K562 (cell line): ENCODE measurements around the gene LPIN3.

ENCODE experiments used
- ARHGAP35 ChIP-seq: fragments of 450-650 bp; IDR thresholded peaks from 2 replicates; pipeline ENCODE4 v1.6.1; 2018; ENCODE audit not compliant: partially characterized antibody
- ARNT ChIP-seq, 2 experiments: fragments of 450-650 bp; IDR thresholded peaks; 2 replicates each; pipeline ENCODE4 v1.6.1; 2016; ENCODE audit warnings: mild to moderate bottlenecking in 1 of 2
- EP300 ChIP-seq: IDR thresholded peaks from 2 replicates; pipeline ENCODE4 v1.6.1; 2012; ENCODE audit warnings: low read length, improper control_type of control experiment
- EZH2 ChIP-seq: IDR thresholded peaks from 2 replicates; pipeline ENCODE4 v1.6.1; 2012; ENCODE audit warnings: low read depth, mild to moderate bottlenecking, inconsistent platforms, low read length, borderline replicate concordance
- KDM4B ChIP-seq, 2 experiments: fragments of 450-650 bp in 1 of 2; sonication (generic) in 1 of 2; IDR thresholded peaks; 2 replicates each; pipeline ENCODE4 v1.6.1; 2016 to 2017; ENCODE audit warnings: borderline replicate concordance in 2 of 2, antibody characterized with exemption in 1 of 2, low read depth in 1 of 2, mild to moderate bottlenecking in 1 of 2
- MEF2A ChIP-seq: IDR thresholded peaks from 2 replicates; pipeline ENCODE4 v1.6.1; 2011; ENCODE audit warnings: low read depth, mild to moderate bottlenecking, low read length, moderate library complexity; ENCODE audit not compliant: control insufficient read depth
- POLR2AphosphoS5 ChIP-seq: IDR thresholded peaks from 2 replicates; pipeline ENCODE4 v1.6.1; 2011; ENCODE audit warnings: mild to moderate bottlenecking, low read depth, low read length, moderate library complexity; ENCODE audit not compliant: control insufficient read depth, insufficient read depth
- RFX5 ChIP-seq: IDR thresholded peaks from 2 replicates; pipeline ENCODE4 v1.6.1; 2011; ENCODE audit warnings: low read depth, mild to moderate bottlenecking, improper control_type of control experiment, low read length
- SNIP1 ChIP-seq: fragments of 450-650 bp; IDR thresholded peaks from 2 replicates; pipeline ENCODE4 v1.7.1; 2017; ENCODE audit warnings: low read depth, mild to moderate bottlenecking
- ZNF696 ChIP-seq: fragments of 250-450 bp; sonication (Bioruptor Pico); conservative IDR thresholded peaks from 2 replicates; pipeline ENCODE4 v1.4.0; 2020; ENCODE audit warnings: mild to moderate bottlenecking, moderate library complexity
- TF ChIP-seq, protein P1 (sequence below): sonication (generic); formaldehyde crosslinking; IDR thresholded peaks from 2 replicates; pipeline ENCODE4 v1.8.0; 2022; ENCODE audit warnings: mild to moderate bottlenecking, low read depth, missing genetic modification reagents
- TF ChIP-seq, protein P2 (sequence below), 3 experiments: IDR thresholded peaks in 2 of 3; conservative IDR thresholded peaks in 1 of 3; 2 replicates each; pipeline ENCODE4 v1.5.1; 2011 to 2012; ENCODE audit warnings: low read length in 3 of 3, mild to moderate bottlenecking in 3 of 3, control low read depth in 2 of 3, improper control_type of control experiment in 1 of 3, inconsistent platforms in 1 of 3, low read depth in 1 of 3, mixed read lengths in 1 of 3, moderate library complexity in 1 of 3; ENCODE audit not compliant: insufficient read depth in 2 of 3
- TF ChIP-seq, protein P3 (sequence below): sonication (generic); formaldehyde crosslinking; IDR thresholded peaks from 2 replicates; pipeline ENCODE4 v1.8.0; 2023; ENCODE audit warnings: missing genetic modification reagents, mild to moderate bottlenecking, borderline replicate concordance

- TF ChIP-seq KDM4B (IDR thresholded peaks at IDR 0.05; ENCODE audit: borderline replicate concordance in 2 of 2, low read depth in 1 of 2) (no peak), ZNF696 (CRISPR knock-in tag) (no peak), EZH2 (no peak), POLR2AphosphoS5 (no peak), SNIP1 (no peak), EP300 (no peak), ARHGAP35 (no peak), RFX5 (no peak), MEF2A (no peak), ARNT (IDR thresholded peaks at IDR 0.05) (no peak)
- TF ChIP-seq, protein P1, sequence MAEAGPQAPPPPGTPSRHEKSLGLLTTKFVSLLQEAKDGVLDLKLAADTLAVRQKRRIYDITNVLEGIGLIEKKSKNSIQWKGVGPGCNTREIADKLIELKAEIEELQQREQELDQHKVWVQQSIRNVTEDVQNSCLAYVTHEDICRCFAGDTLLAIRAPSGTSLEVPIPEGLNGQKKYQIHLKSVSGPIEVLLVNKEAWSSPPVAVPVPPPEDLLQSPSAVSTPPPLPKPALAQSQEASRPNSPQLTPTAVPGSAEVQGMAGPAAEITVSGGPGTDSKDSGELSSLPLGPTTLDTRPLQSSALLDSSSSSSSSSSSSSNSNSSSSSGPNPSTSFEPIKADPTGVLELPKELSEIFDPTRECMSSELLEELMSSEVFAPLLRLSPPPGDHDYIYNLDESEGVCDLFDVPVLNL: no peak
- TF ChIP-seq, protein P2, sequence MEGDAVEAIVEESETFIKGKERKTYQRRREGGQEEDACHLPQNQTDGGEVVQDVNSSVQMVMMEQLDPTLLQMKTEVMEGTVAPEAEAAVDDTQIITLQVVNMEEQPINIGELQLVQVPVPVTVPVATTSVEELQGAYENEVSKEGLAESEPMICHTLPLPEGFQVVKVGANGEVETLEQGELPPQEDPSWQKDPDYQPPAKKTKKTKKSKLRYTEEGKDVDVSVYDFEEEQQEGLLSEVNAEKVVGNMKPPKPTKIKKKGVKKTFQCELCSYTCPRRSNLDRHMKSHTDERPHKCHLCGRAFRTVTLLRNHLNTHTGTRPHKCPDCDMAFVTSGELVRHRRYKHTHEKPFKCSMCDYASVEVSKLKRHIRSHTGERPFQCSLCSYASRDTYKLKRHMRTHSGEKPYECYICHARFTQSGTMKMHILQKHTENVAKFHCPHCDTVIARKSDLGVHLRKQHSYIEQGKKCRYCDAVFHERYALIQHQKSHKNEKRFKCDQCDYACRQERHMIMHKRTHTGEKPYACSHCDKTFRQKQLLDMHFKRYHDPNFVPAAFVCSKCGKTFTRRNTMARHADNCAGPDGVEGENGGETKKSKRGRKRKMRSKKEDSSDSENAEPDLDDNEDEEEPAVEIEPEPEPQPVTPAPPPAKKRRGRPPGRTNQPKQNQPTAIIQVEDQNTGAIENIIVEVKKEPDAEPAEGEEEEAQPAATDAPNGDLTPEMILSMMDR (IDR thresholded peaks at IDR 0.05 in 2 of 3, conservative IDR thresholded peaks at IDR 0.05 in 1 of 3; ENCODE audit: insufficient read depth in 2 of 3, low read depth in 1 of 3, low read length in 3 of 3): no peak
- TF ChIP-seq, protein P3, sequence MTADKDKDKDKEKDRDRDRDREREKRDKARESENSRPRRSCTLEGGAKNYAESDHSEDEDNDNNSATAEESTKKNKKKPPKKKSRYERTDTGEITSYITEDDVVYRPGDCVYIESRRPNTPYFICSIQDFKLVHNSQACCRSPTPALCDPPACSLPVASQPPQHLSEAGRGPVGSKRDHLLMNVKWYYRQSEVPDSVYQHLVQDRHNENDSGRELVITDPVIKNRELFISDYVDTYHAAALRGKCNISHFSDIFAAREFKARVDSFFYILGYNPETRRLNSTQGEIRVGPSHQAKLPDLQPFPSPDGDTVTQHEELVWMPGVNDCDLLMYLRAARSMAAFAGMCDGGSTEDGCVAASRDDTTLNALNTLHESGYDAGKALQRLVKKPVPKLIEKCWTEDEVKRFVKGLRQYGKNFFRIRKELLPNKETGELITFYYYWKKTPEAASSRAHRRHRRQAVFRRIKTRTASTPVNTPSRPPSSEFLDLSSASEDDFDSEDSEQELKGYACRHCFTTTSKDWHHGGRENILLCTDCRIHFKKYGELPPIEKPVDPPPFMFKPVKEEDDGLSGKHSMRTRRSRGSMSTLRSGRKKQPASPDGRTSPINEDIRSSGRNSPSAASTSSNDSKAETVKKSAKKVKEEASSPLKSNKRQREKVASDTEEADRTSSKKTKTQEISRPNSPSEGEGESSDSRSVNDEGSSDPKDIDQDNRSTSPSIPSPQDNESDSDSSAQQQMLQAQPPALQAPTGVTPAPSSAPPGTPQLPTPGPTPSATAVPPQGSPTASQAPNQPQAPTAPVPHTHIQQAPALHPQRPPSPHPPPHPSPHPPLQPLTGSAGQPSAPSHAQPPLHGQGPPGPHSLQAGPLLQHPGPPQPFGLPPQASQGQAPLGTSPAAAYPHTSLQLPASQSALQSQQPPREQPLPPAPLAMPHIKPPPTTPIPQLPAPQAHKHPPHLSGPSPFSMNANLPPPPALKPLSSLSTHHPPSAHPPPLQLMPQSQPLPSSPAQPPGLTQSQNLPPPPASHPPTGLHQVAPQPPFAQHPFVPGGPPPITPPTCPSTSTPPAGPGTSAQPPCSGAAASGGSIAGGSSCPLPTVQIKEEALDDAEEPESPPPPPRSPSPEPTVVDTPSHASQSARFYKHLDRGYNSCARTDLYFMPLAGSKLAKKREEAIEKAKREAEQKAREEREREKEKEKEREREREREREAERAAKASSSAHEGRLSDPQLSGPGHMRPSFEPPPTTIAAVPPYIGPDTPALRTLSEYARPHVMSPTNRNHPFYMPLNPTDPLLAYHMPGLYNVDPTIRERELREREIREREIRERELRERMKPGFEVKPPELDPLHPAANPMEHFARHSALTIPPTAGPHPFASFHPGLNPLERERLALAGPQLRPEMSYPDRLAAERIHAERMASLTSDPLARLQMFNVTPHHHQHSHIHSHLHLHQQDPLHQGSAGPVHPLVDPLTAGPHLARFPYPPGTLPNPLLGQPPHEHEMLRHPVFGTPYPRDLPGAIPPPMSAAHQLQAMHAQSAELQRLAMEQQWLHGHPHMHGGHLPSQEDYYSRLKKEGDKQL (CRISPR knock-in tag): no peak
Measured at GRCh38 chr20:41355192-41355591, 14.6 kb downstream of the LPIN3 start.
